Gastroesophageal sphincter (tissue), 3 donors: Measurements from ENCODE around the gene TTC7B.

Experiments
- POLR2AphosphoS5 ChIP-seq: sonication (generic); formaldehyde crosslinking; IDR thresholded peaks from one replicate; pipeline ENCODE4 v1.6.1; 2017; ENCODE audit warnings: antibody characterized with exemption
- TF ChIP-seq, protein P1 (sequence below), 4 experiments: fragments of 200-600 bp in 2 of 4; fragments of 450-650 bp in 2 of 4; sonication (generic) in 1 of 4; IDR thresholded peaks; one replicate each; pipeline ENCODE4 v1.5.1; 2017 to 2019; ENCODE audit warnings: antibody characterized with exemption in 4 of 4, mild to moderate bottlenecking in 2 of 4, moderate library complexity in 2 of 4

DNA sequence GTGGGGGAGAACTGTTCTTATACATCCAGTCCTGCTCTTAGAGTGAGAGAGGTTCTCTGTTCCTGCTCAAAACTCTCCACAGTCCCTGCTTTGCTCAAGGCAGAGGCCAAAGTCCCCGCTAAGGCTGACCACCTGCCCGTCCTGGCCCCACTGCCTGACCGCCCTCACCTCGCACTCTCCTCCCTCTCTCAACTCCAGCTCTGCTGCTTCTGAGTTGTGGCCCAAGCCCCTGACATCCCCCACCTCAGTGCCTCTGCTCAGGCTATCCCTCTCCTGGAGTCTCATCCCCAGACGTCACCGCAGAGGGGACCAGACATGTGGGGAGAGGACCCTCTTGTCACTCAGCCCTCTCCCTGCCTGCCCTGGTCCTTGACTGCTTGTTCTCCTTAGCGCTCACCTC lies 308.8 kb downstream of the TTC7B start:
- TF ChIP-seq, protein P1, sequence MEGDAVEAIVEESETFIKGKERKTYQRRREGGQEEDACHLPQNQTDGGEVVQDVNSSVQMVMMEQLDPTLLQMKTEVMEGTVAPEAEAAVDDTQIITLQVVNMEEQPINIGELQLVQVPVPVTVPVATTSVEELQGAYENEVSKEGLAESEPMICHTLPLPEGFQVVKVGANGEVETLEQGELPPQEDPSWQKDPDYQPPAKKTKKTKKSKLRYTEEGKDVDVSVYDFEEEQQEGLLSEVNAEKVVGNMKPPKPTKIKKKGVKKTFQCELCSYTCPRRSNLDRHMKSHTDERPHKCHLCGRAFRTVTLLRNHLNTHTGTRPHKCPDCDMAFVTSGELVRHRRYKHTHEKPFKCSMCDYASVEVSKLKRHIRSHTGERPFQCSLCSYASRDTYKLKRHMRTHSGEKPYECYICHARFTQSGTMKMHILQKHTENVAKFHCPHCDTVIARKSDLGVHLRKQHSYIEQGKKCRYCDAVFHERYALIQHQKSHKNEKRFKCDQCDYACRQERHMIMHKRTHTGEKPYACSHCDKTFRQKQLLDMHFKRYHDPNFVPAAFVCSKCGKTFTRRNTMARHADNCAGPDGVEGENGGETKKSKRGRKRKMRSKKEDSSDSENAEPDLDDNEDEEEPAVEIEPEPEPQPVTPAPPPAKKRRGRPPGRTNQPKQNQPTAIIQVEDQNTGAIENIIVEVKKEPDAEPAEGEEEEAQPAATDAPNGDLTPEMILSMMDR (IDR thresholded peaks at IDR 0.05), result no peak
- TF ChIP-seq POLR2AphosphoS5, result no peak
